GM12801 (cell line): Measurements from ENCODE around the gene PKP1.

Source experiments
- CTCF ChIP-seq: IDR thresholded peaks from one replicate; pipeline ENCODE4 v1.5.1; 2011; ENCODE audit warnings: control low read depth; ENCODE audit not compliant: insufficient read length; ENCODE audit errors: extremely low read depth

PKP1 gene

GRCh38 chr1:201354151-201354900 is 71.0 kb downstream of the PKP1 start:
- no peak for TF ChIP-seq CTCF

- no peak for TF ChIP-seq CTCF
These were observed 71.6 kb downstream of the PKP1 start for GRCh38 chr1:201354901-201355295.

GRCh38 chr1:201355471-201355870 is 72.2 kb downstream of the PKP1 start:
- TF ChIP-seq CTCF: no peak

GRCh38 chr1:201356236-201356635 is 72.9 kb downstream of the PKP1 start:
- TF ChIP-seq CTCF: no peak

- no peak for TF ChIP-seq CTCF
These were observed 73.4 kb downstream of the PKP1 start for GRCh38 chr1:201356701-201357100.

- TF ChIP-seq CTCF: no peak
These were observed 73.9 kb downstream of the PKP1 start for GRCh38 chr1:201357211-201357610.

GRCh38 chr1:201357636-201358348 is 74.5 kb downstream of the PKP1 start:
- TF ChIP-seq CTCF: no peak
